Activated CD4-positive, alpha-beta memory T cell treated with anti-CD3 and anti-CD28 coated beads, Interleukin-2, amount 10 ng/mL, durations not matched to agents 7 days and 5 days (primary cell): ENCODE data around the gene ZNF37A. TPM values are rescaled to one million over a fixed set of nuclear protein-coding genes. Genes with fewer than 3 reads are reported as not detected.
A peak's percentile ranks its signal among the peaks of the same experiment; 100 is the strongest.
"Not testable (repeated sequence)": the region's sequence is repeated elsewhere in the genome, so short reads cannot be mapped to it uniquely, and the experiment has no call there.

ENCODE experiments used
- CTCF ChIA-PET: fragments of 350-600 bp; sonication (Branson Sonifier 250); formaldehyde crosslinking; loops from one replicate; lab custom pipeline; 2021; ENCODE audit warnings: antibody characterized with exemption, inconsistent platforms; lab: Charles Lee
- POLR2A ChIA-PET: fragments of 350-600 bp; sonication (Branson Sonifier 250); formaldehyde crosslinking; loops from one replicate; lab custom pipeline; 2021; ENCODE audit warnings: antibody characterized with exemption; lab: Charles Lee
- DNase-seq: peaks from one replicate; pipeline ENCODE4 v3.0.0-alpha.2; 2020
- H3K27ac Mint-ChIP-seq: one replicate; pipeline ENCODE4 v1.8.0; 2021; ENCODE audit warnings: mild to moderate bottlenecking, mixed read lengths
- H3K27me3 Mint-ChIP-seq: one replicate; pipeline ENCODE4 v1.8.0; 2021; ENCODE audit warnings: mixed read lengths
- H3K36me3 Mint-ChIP-seq: one replicate; pipeline ENCODE4 v1.8.0; 2021; ENCODE audit warnings: low read depth, mixed read lengths
- H3K4me1 Mint-ChIP-seq: one replicate; pipeline ENCODE4 v1.8.0; 2021; ENCODE audit warnings: mixed read lengths
- H3K4me3 Mint-ChIP-seq: one replicate; pipeline ENCODE4 v1.8.0; 2021; ENCODE audit warnings: mild to moderate bottlenecking, mixed read lengths
- H3K9me3 Mint-ChIP-seq: one replicate; pipeline ENCODE4 v1.8.0; 2021; ENCODE audit warnings: mixed read lengths
- total RNA-seq, 2 experiments: library from RNA; stranded (reverse); gene quantifications; one replicate each; pipeline ENCODE4 v1.2.3, GENCODE V29; 2021

The ZNF37A gene
- total RNA-seq, 2 experiments from 2014 or later: 17.9 to 19.6 TPM

DNA sequence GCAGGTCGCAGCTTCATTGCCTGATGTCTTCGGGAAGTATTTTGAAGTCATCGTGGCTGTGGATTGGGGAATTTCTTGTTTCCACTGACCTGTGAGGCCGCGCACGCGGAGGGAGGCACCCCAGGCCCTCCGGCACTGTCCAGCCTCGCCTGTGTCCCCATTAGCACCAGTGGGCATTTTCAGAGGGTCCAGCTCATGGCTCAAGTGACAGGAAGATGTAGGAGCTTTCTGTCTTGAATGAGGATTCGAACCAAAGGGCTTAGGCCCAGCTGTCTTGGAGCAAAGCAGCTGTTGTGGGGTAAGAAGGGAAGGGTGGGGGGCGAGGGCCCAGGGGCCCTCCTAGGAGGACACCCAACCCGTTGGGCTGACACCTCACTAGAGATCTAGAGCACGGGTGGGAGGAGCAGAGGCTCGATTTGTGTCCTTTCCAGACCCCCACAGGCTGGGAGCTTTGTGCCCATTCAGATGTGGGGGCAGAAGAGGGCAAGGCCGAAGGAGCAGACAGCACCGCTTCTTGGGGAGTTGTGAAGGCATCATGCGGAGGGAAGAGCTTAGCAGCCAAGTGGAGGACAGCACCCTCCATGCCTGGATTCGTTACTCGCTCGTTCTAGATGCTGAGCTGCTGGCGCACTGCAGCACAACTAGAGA is 914 bp downstream of the ZNF37A start:
- no peak for DNase-seq
- peak overlapping the region; percentile 83 for H3K4me3 Mint-ChIP-seq
- peaks cover 51% of the 10 kb centered on the region for H3K36me3 Mint-ChIP-seq
- peak overlapping the region; percentile 85 for H3K27ac Mint-ChIP-seq
- ChIA-PET CTCF (interaction anchor here (2.0 kb wide), 1 partner anchor 118 kb away, joined by 9 read pairs; the partner anchor contains the start of gene ZNF25), POLR2A (interaction anchor here (0.9 to 2.6 kb wide), 6 partner anchors 8 to 238 kb away, joined by 3 to 23 read pairs (median 4); partner anchors contain the start of genes ZNF25 and ZNF33A)
- H3K27me3 Mint-ChIP-seq: no peaks in the 10 kb centered on the region
- peaks cover 23% of the 10 kb centered on the region for H3K9me3 Mint-ChIP-seq
- H3K4me1 Mint-ChIP-seq: peaks cover 30% of the 10 kb centered on the region

DNA sequence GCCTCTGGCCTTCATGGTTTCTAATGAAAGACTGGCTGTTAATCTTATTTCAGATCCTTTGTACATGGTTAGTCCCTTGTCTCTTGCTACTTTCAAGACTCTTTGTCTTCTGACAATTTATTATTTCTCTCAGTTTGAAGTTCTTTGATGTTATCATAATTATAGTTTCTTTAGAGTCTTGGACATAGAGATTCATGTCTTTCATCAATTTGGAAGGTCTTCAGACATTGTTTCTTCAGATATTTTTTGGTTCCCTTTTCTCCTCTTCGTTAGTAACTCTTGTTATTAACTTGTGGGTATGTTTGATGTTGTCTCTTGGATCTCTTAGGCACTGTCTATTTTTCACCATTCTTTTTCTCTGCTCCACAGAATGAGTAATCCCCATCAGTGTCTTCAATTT is 8.7 kb downstream of the ZNF37A start:
- Mint-ChIP-seq H3K4me3 (no peak overlapping the region), H3K27ac (no peak overlapping the region), H3K36me3 (peaks cover 95% of the 10 kb centered on the region), H3K27me3 (no peaks in the 10 kb centered on the region), H3K4me1 (peaks cover under 1% of the 10 kb centered on the region), H3K9me3 (peaks cover 57% of the 10 kb centered on the region)
- ChIA-PET POLR2A (interaction anchor here (0.6 kb wide), 1 partner anchor 8 kb away, joined by 3 read pairs; no protein-coding TSS in a partner anchor), CTCF (no interaction called here)
- no peak for DNase-seq

DNA sequence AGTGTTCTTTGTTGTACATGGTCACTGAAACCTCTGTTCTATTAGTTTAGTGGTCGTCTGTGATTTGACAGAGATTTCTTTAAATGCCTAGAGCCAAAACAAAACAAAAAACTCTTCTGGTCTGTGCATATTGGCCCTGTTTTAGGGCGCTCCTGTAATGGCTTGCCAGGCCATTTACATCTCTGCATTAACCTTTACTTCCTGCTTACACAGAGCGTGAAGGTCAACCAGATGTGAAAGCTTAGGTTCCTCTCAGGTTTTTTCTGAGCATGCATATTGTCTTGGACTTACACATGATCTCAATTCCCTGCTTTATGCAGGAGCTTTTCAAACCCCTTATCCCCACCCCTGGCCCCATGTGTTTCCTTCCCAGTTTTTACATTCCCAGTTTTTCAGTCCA is 9.6 kb downstream of the ZNF37A start:
- no peak for DNase-seq
- H3K4me3 Mint-ChIP-seq: no peak overlapping the region
- H3K36me3 Mint-ChIP-seq: peaks cover 91% of the 10 kb centered on the region
- ChIA-PET POLR2A (no interaction called here), CTCF (no interaction called here)
- H3K27me3 Mint-ChIP-seq: no peaks in the 10 kb centered on the region
- peaks cover 62% of the 10 kb centered on the region for H3K9me3 Mint-ChIP-seq
- H3K4me1 Mint-ChIP-seq: no peaks in the 10 kb centered on the region
- H3K27ac Mint-ChIP-seq: no peak overlapping the region

DNA sequence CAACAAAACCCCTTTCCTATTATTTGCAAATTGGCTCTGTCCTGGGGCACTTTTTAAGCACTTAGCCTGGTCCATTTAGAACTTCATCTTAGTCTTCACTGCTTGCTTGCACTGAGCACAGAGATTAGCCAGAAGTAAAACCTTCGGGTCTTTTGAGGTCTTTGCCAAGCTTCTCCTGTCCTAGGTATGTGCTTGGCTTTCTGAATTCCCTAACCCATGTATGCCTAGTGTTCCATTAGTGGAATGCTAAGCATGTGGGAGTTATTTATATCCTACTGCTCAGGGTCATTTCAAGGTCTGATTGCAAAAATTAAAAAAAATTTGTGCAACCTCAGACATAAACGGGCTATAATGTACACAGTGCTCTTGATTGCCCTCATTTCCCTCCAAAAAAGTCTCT is 18.0 kb downstream of the ZNF37A start:
- Mint-ChIP-seq H3K4me1 (no peaks in the 10 kb centered on the region), H3K27me3 (no peaks in the 10 kb centered on the region), H3K27ac (no peak overlapping the region), H3K4me3 (no peak overlapping the region), H3K36me3 (peaks cover 56% of the 10 kb centered on the region), H3K9me3 (peaks cover 66% of the 10 kb centered on the region)
- CTCF ChIA-PET: no interaction called here
- POLR2A ChIA-PET: interaction anchor here (0.7 kb wide), 1 partner anchor 290 kb away, joined by 3 read pairs; no protein-coding TSS in a partner anchor
- DNase-seq: no peak

DNA sequence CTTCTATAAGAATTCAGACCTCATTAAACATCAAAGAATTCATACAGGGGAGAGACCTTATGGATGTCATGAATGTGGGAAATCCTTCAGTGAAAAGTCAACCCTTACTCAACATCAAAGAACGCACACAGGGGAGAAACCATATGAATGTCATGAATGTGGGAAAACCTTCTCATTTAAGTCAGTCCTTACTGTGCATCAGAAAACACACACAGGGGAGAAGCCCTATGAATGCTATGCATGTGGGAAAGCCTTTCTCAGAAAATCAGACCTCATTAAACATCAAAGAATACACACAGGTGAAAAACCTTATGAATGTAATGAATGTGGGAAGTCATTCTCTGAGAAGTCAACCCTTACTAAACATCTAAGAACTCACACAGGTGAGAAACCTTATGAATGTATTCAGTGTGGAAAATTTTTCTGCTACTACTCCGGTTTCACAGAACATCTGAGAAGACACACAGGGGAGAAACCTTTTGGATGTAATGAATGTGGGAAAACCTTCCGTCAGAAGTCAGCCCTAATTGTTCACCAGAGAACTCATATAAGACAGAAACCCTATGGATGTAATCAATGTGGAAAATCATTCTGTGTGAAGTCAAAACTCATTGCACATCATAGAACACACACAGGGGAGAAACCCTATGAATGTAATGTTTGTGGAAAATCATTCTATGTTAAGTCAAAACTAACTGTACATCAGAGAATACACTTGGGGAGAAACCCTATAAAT is 24.1 kb downstream of the ZNF37A start:
- no peaks in the 10 kb centered on the region for H3K27me3 Mint-ChIP-seq
- CTCF ChIA-PET: no interaction called here

DNA sequence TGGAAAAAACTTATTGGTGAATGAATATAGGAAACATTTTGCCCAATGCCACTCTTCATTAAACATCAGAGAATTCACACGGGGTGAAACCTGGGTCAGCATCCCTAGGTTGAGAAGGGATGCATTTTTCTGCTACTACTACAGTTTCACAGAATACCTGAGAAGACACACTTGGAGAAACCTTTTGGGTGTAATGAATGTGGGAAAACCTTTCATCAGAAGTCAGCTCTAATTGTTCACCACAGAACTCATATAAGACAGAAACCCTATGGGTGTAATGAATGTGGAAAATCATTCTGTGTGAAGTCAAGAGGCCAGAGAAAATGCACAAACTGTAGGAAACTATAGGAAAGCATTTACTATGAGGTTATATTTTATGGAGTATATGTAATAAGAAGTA is 24.9 kb downstream of the ZNF37A start:
- no peak overlapping the region for H3K27ac Mint-ChIP-seq
- H3K4me1 Mint-ChIP-seq: no peaks in the 10 kb centered on the region
- H3K4me3 Mint-ChIP-seq: no peak overlapping the region
- ChIA-PET CTCF (no interaction called here), POLR2A (no interaction called here)
- H3K27me3 Mint-ChIP-seq: no peaks in the 10 kb centered on the region
- H3K36me3 Mint-ChIP-seq: peaks cover 64% of the 10 kb centered on the region
- H3K9me3 Mint-ChIP-seq: peaks cover 78% of the 10 kb centered on the region
- DNase-seq: no peak

More for the DNA sequence above, 24.1 kb downstream of the ZNF37A start:
- POLR2A ChIA-PET: no interaction called here
- Mint-ChIP-seq H3K9me3 (peaks cover 76% of the 10 kb centered on the region), H3K36me3 (peaks cover 66% of the 10 kb centered on the region), H3K4me1 (no peaks in the 10 kb centered on the region), H3K4me3 (no peak overlapping the region), H3K27ac (no peak overlapping the region)
- no peak for DNase-seq

DNA sequence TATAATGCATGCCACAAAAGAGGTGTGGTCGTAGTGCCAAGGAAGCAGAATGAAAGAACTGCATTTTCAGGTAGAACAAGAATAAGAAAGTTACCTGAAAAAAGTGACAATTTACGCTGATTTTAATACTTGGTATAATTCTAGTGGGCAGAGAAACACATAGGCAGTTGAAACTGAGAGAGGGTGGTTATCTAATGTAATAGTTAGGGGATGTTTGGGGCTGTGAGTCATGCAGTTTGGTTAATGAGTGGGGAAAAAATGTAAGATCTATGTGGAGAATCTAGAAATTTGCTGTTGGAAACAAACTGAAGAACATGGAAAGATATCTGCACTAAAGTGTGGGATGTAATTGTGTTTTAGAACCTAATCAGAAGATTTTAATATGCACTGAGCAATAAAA is 33.7 kb downstream of the ZNF37A start:
- POLR2A ChIA-PET: no interaction called here
- Mint-ChIP-seq H3K4me3 (no peak overlapping the region), H3K27me3 (no peaks in the 10 kb centered on the region), H3K36me3 (peaks cover 7% of the 10 kb centered on the region), H3K9me3 (peaks cover 57% of the 10 kb centered on the region), H3K4me1 (no peaks in the 10 kb centered on the region), H3K27ac (no peak overlapping the region)
- DNase-seq: no peak
- CTCF ChIA-PET: no interaction called here

DNA sequence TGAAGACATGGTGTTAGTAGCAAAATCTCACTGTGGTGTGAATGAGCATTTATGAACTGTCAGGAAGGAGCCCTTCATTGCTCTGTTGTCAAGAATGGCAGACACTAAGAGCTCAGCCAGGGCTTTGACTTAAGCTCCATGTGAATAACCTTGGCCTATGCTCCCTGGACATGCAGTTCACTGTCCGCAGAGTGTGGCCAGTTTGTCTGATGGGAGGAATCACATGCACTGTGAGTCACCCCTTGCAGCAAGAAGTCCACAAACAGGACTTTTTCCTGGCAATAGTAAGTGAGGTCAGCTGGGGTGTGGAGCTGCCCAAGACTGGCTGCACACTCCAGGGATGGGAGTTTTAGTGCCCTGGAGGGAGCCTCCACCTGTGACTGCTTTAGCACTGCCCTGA is 49.5 kb downstream of the ZNF37A start:
- no peak overlapping the region for H3K27ac Mint-ChIP-seq
- peaks cover 11% of the 10 kb centered on the region for H3K9me3 Mint-ChIP-seq
- H3K4me3 Mint-ChIP-seq: no peak overlapping the region
- H3K36me3 Mint-ChIP-seq: no peaks in the 10 kb centered on the region
- ChIA-PET POLR2A (no interaction called here), CTCF (no interaction called here)
- no peaks in the 10 kb centered on the region for H3K4me1 Mint-ChIP-seq
- no peak for DNase-seq
- no peaks in the 10 kb centered on the region for H3K27me3 Mint-ChIP-seq

DNA sequence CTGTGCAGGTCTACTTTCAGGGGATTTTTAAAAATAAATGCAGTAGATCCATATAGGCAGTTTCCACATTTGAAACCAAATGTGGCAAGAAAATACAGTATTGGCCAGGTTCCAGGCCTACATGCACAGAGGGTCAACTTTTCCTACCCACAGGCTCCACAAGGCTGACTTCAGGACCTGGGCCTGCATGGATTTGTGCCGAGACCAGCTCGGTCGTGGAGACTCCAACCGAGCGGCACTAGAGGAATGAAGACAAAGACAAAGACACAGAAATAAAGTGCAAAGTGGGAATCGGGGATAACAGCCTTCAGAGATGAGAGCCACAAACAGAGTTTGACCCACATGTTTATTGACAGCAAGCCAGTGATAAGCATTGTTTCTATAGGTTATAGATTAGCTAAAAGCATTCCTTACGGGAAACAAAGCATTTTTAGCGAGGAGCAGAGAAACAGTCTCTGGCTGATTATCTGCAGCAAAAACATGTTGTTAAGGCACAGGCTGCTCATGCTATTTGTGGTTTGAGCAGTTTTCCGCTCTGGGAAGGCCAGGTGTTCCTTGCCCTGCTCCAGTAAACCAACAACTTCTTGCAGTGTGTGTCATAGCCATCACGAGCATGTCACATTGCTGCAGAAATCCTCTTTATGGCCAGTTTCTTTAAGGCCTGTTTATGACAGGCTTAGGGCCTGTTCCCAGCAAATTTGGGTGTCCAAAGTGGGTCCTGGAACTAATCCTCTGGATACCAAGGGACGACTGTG is 52.6 kb downstream of the ZNF37A start:
- CTCF ChIA-PET: no interaction called here
- Mint-ChIP-seq H3K27ac (no peak overlapping the region), H3K4me3 (no peak overlapping the region), H3K9me3 (peaks cover 7% of the 10 kb centered on the region), H3K4me1 (no peaks in the 10 kb centered on the region), H3K36me3 (no peaks in the 10 kb centered on the region), H3K27me3 (no peaks in the 10 kb centered on the region)
- POLR2A ChIA-PET: no interaction called here
- no peak for DNase-seq

DNA sequence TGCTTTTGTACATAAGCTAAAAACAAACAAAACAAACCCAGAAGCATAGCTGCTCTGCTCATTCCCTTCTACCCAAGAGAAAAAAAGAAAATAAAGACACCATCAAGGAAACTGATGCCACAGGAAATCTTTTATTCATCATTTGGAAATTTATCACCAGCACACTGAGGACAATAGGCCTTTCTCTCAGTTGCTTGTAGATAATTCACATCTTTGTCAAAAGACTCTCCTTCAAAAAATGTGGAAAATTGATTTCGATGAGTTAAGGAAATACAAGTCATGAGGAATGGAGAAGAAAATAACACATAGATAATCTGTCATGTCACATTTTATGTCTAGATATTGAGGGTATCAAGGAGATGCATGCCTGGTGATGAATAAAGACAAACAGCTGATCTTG is 53.5 kb downstream of the ZNF37A start:
- Mint-ChIP-seq H3K36me3 (no peaks in the 10 kb centered on the region), H3K9me3 (peaks cover 5% of the 10 kb centered on the region), H3K4me3 (no peak overlapping the region), H3K4me1 (no peaks in the 10 kb centered on the region), H3K27ac (no peak overlapping the region), H3K27me3 (no peaks in the 10 kb centered on the region)
- DNase-seq: no peak
- ChIA-PET POLR2A (no interaction called here), CTCF (no interaction called here)

DNA sequence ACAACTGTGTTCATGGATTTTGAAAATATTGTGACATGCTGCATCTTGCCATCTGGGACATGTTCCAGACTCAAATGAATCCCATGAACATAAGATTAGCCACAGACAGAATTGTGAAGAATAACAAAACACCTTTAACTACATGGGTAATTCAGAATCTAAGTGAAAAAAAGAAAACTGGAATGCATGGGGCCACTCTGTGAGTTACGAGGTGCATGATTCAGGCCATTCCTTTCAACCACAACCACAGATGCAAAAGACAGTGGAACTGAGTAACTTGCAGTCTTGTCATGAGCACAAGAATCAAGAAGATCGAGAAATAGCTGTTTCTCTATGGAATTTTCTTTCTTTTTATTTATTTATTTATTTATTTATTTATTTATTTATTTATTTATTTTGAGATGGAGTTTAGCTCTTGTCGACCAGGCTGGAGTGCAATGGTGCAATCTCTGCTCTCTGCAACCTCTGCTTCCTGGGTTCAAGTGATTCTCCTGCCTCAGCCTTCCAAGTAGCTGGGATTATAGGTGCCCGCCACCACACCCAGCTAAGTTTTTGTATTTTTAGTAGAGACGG is 56.8 kb downstream of the ZNF37A start:
- CTCF ChIA-PET, DNase-seq, H3K9me3 Mint-ChIP-seq, H3K4me3 Mint-ChIP-seq, H3K27me3 Mint-ChIP-seq, H3K4me1 Mint-ChIP-seq, H3K27ac Mint-ChIP-seq, POLR2A ChIA-PET, H3K36me3 Mint-ChIP-seq: not testable (repeated sequence)

DNA sequence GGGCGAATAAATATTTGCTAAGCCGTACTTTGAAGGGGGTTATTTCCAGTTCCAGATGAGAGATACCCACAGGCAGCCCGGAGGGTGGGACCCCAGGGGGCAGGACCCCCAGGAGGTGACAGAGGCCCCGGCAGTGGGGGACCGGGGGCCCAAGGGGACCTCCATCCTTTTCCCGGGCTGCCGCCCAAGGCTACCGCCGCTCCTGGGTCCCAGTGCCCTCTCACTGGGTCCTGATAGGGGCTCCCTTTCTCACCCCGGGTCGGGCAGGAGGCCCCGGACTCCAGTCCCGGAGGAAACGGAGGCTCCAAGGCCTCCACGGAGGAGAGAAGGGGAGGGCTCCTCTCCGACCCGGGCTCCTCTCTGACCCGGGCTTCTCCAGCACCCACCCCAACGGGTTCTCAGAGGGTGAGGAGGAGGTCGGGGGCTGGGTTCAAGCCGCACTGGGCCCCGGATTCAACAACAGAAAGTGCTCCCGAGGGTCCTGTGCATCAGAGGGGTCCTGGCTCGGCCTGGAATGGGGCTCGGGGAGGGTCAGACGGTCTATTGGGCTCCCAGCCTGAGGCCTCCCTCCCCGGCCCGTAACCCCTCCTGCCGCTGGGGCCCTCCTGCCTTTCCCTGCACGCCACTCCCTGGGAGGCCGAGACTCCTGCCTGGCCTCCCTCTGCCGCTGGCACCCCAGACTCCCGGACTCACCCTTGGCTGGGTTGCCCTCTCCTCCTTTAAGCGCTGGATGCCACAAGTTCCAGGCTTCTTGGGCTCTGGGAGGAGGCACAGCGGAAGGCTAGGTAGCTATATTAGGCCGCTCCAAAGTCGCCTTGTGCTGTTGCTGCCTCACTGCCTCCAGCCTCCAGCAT is 62.5 kb downstream of the ZNF37A start:
- no peak for DNase-seq
- no peak overlapping the region for H3K4me3 Mint-ChIP-seq
- peaks cover 19% of the 10 kb centered on the region for H3K9me3 Mint-ChIP-seq
- no peaks in the 10 kb centered on the region for H3K27me3 Mint-ChIP-seq
- H3K4me1 Mint-ChIP-seq: no peaks in the 10 kb centered on the region
- no peak overlapping the region for H3K27ac Mint-ChIP-seq
- POLR2A ChIA-PET: no interaction called here
- CTCF ChIA-PET: no interaction called here
- H3K36me3 Mint-ChIP-seq: no peaks in the 10 kb centered on the region
